NCI-H748 (cell line): ENCODE results near the gene OGFOD3.

ENCODE experiments used
- DNase-seq: peaks from one replicate; lab custom pipeline; 2025; ENCODE audit not compliant: unreplicated experiment; lab: John Stamatoyannopoulos, UW

The OGFOD3 gene

GRCh38 chr17:82408288-82408937 lies 10.0 kb downstream of the OGFOD3 start:
- DNase-seq: no peak

GRCh38 chr17:82407255-82407654 lies 11.1 kb downstream of the OGFOD3 start:
- DNase-seq: no peak

- DNase-seq: no peak
Measured at GRCh38 chr17:82406131-82406671, 12.2 kb downstream of the OGFOD3 start.

- no peak for DNase-seq
Measured at GRCh38 chr17:82405051-82405450, 13.3 kb downstream of the OGFOD3 start.

- no peak for DNase-seq
Measured at GRCh38 chr17:82403662-82404660, 14.4 kb downstream of the OGFOD3 start.

- no peak for DNase-seq
Measured at GRCh38 chr17:82402865-82403264, 15.5 kb downstream of the OGFOD3 start.

GRCh38 chr17:82400830-82401229 lies 17.6 kb downstream of the OGFOD3 start:
- no peak for DNase-seq

GRCh38 chr17:82400206-82400605 lies 18.2 kb downstream of the OGFOD3 start:
- no peak for DNase-seq

GRCh38 chr17:82399601-82400101 lies 18.7 kb downstream of the OGFOD3 start:
- DNase-seq: no peak

- no peak for DNase-seq
Measured at GRCh38 chr17:82399041-82399441, 19.3 kb downstream of the OGFOD3 start.

GRCh38 chr17:82397449-82398335 lies 20.7 kb downstream of the OGFOD3 start:
- DNase-seq: peak; percentile 28

GRCh38 chr17:82396601-82397435 lies 21.6 kb downstream of the OGFOD3 start:
- no peak for DNase-seq

- no peak for DNase-seq
Measured at GRCh38 chr17:82394278-82394677, 24.1 kb downstream of the OGFOD3 start.

- DNase-seq: no peak
Measured at GRCh38 chr17:82392941-82393340, 25.4 kb downstream of the OGFOD3 start.

GRCh38 chr17:82392209-82392920 lies 26.0 kb downstream of the OGFOD3 start:
- DNase-seq: no peak

GRCh38 chr17:82391496-82392066 lies 26.8 kb downstream of the OGFOD3 start:
- no peak for DNase-seq

- DNase-seq: no peak
Measured at GRCh38 chr17:82390860-82391435, 27.4 kb downstream of the OGFOD3 start.
